ENCODE data around the gene CCDC138.

The CCDC138 gene

DNA sequence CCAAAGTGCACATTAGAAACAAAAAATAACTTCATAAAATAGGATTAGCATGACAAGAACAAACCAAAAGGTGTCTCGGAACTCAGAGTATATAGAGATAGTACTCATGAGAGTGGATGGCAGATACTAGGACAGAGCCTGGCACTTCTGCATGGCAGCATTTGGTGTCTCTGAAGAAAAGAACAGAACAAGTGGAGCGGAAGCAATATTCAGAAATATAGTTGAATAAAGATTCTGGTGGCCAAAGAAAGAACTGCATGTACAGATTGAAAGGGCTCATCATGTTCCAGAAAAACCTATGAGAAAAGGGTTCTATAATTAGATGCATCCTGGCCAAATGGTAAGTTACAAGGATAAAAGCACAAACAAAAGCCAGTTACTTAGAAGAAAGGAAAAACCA is 90.9 kb downstream of the CCDC138 start:
- ATAC-seq (replicated peaks; ENCODE audit: extremely low read depth, poor library complexity, severe bottlenecking): no peak

DNA sequence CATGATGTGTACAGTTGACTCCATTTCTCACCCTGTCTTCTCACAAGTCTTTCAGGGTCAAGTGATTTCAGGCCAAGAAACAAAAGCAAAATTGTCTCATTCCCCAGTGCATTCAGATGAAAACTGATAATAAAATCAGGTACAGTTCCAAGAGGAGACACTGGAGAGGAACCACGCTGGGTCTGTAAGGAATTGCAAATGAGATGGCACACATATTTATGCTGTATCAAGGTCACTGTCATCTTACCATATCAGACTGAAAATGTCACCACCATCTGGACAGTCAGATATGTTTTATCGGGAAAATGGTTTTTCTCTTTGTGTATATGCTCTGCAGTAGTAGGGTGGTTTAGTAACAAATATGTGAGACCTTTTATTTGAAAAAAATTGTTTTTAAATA is 91.7 kb downstream of the CCDC138 start:
- no peak overlapping the region for H3K4me3 Mint-ChIP-seq
- DNase-seq (ENCODE audit: low spot score in 2 of 2) (no peak), ATAC-seq (replicated peaks; ENCODE audit: extremely low read depth, poor library complexity, severe bottlenecking) (no peak)
- H3K36me3 Mint-ChIP-seq (ENCODE audit: insufficient read depth): peaks cover 2% of the 10 kb centered on the region
- no peak overlapping the region for H3K27ac Mint-ChIP-seq (ENCODE audit: low read depth)
- H3K27me3 Mint-ChIP-seq: no peaks in the 10 kb centered on the region
- no peaks in the 10 kb centered on the region for H3K9me3 Mint-ChIP-seq
- H3K4me1 Mint-ChIP-seq: no peaks in the 10 kb centered on the region

More for the DNA sequence above, 90.9 kb downstream of the CCDC138 start:
- no peaks in the 10 kb centered on the region for H3K27me3 Mint-ChIP-seq
- H3K4me3 Mint-ChIP-seq: no peak overlapping the region
- no peaks in the 10 kb centered on the region for H3K4me1 Mint-ChIP-seq
- DNase-seq (ENCODE audit: low spot score in 2 of 2): no peak
- H3K9me3 Mint-ChIP-seq: no peaks in the 10 kb centered on the region
- H3K27ac Mint-ChIP-seq (ENCODE audit: low read depth): no peak overlapping the region
- peaks cover 2% of the 10 kb centered on the region for H3K36me3 Mint-ChIP-seq (ENCODE audit: insufficient read depth)

GRCh38 chr2:108884619-108885018 is 98.0 kb downstream of the CCDC138 start:
- Mint-ChIP-seq H3K27me3 (no peaks in the 10 kb centered on the region), H3K27ac (ENCODE audit: low read depth) (no peak overlapping the region), H3K9me3 (peaks cover 3% of the 10 kb centered on the region), H3K4me3 (no peak overlapping the region), H3K4me1 (no peaks in the 10 kb centered on the region), H3K36me3 (ENCODE audit: insufficient read depth) (peaks cover 2% of the 10 kb centered on the region)
- DNase-seq (ENCODE audit: low spot score in 2 of 2): no peak
- no peak for ATAC-seq (replicated peaks; ENCODE audit: extremely low read depth, poor library complexity, severe bottlenecking)

- Mint-ChIP-seq H3K36me3 (ENCODE audit: insufficient read depth) (no peaks in the 10 kb centered on the region), H3K9me3 (peaks cover 13% of the 10 kb centered on the region), H3K4me1 (no peaks in the 10 kb centered on the region), H3K4me3 (no peak overlapping the region), H3K27me3 (no peaks in the 10 kb centered on the region), H3K27ac (ENCODE audit: low read depth) (no peak overlapping the region)
- DNase-seq (ENCODE audit: low spot score in 2 of 2) (no peak), ATAC-seq (replicated peaks; ENCODE audit: extremely low read depth, poor library complexity, severe bottlenecking) (no peak)
These were observed 103.3 kb downstream of the CCDC138 start for GRCh38 chr2:108889907-108890306.

GRCh38 chr2:108893277-108893676 is 106.7 kb downstream of the CCDC138 start:
- H3K4me3 Mint-ChIP-seq: no peak overlapping the region
- ATAC-seq (replicated peaks; ENCODE audit: extremely low read depth, poor library complexity, severe bottlenecking) (no peak), DNase-seq (ENCODE audit: low spot score in 2 of 2) (no peak)
- no peak overlapping the region for H3K27ac Mint-ChIP-seq (ENCODE audit: low read depth)
- peaks cover 3% of the 10 kb centered on the region for H3K36me3 Mint-ChIP-seq (ENCODE audit: insufficient read depth)
- H3K9me3 Mint-ChIP-seq: peaks cover 13% of the 10 kb centered on the region
- H3K27me3 Mint-ChIP-seq: peaks cover 4% of the 10 kb centered on the region
- H3K4me1 Mint-ChIP-seq: no peaks in the 10 kb centered on the region

- Mint-ChIP-seq H3K4me3 (no peak overlapping the region), H3K36me3 (ENCODE audit: insufficient read depth) (peaks cover 3% of the 10 kb centered on the region), H3K27ac (ENCODE audit: low read depth) (no peak overlapping the region), H3K27me3 (peaks cover 18% of the 10 kb centered on the region), H3K4me1 (no peaks in the 10 kb centered on the region), H3K9me3 (peaks cover 8% of the 10 kb centered on the region)
- DNase-seq (ENCODE audit: low spot score in 2 of 2) (no peak), ATAC-seq (replicated peaks; ENCODE audit: extremely low read depth, poor library complexity, severe bottlenecking) (no peak)
These were observed 108.2 kb downstream of the CCDC138 start for GRCh38 chr2:108894766-108895165.

GRCh38 chr2:108895188-108895587 is 108.6 kb downstream of the CCDC138 start:
- Mint-ChIP-seq H3K36me3 (ENCODE audit: insufficient read depth) (peaks cover 3% of the 10 kb centered on the region), H3K4me1 (no peaks in the 10 kb centered on the region), H3K27ac (ENCODE audit: low read depth) (no peak overlapping the region), H3K4me3 (no peak overlapping the region), H3K27me3 (peaks cover 18% of the 10 kb centered on the region), H3K9me3 (peaks cover 6% of the 10 kb centered on the region)
- ATAC-seq (replicated peaks; ENCODE audit: extremely low read depth, poor library complexity, severe bottlenecking) (no peak), DNase-seq (ENCODE audit: low spot score in 2 of 2) (no peak)

- no peaks in the 10 kb centered on the region for H3K4me1 Mint-ChIP-seq
- DNase-seq (ENCODE audit: low spot score in 2 of 2): peak in 1 of 2 donors; percentile 6
- peaks cover 6% of the 10 kb centered on the region for H3K36me3 Mint-ChIP-seq (ENCODE audit: insufficient read depth)
- H3K4me3 Mint-ChIP-seq: no peak overlapping the region
- H3K9me3 Mint-ChIP-seq: peaks cover 4% of the 10 kb centered on the region
- H3K27ac Mint-ChIP-seq (ENCODE audit: low read depth): no peak overlapping the region
- no peak for ATAC-seq (replicated peaks; ENCODE audit: extremely low read depth, poor library complexity, severe bottlenecking)
- peaks cover 18% of the 10 kb centered on the region for H3K27me3 Mint-ChIP-seq
These were observed 110.2 kb downstream of the CCDC138 start for GRCh38 chr2:108896741-108897140.

DNA sequence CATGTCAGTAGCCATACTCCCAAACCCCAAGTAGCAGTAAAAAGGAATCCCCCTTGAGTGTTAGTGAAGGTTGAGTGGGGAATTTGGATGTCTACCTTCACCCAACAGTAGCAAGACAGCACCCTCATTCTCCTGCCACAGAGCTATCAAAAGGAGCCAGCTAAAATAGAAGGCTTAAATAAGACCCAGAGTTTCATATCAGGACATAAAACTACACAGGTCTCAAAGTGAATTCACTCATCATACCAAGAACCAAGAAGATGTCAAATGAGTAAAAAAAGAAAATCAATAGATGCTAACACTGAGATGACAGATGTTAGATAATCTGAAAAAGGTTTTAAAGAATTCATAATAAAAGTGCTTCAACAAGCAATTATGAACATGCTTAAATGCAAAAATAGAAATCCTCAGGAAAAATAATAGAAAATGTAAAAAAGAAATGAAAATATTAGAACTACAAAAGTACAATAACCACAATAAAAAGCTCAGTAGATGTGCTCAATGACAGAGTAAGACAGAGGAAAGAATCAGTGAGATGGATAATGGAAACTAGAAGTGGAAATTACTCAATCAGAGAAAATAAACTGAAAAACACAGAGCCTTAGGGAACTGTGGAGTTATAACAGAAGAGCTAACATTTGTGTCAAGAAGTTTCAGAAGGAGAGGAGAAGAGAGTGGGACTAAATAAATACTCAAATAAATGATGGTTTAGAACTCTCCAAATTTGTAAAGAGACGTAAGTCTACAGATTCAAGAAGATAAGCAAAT is 111.9 kb downstream of the CCDC138 start:
- Mint-ChIP-seq H3K4me3 (no peak overlapping the region), H3K4me1 (no peaks in the 10 kb centered on the region), H3K9me3 (peaks cover 4% of the 10 kb centered on the region), H3K27ac (ENCODE audit: low read depth) (no peak overlapping the region), H3K27me3 (peaks cover 18% of the 10 kb centered on the region), H3K36me3 (ENCODE audit: insufficient read depth) (peaks cover 7% of the 10 kb centered on the region)
- DNase-seq (ENCODE audit: low spot score in 2 of 2): no peak
- no peak for ATAC-seq (replicated peaks; ENCODE audit: extremely low read depth, poor library complexity, severe bottlenecking)

- no peak overlapping the region for H3K4me3 Mint-ChIP-seq
- H3K27me3 Mint-ChIP-seq: peaks cover under 1% of the 10 kb centered on the region
- H3K4me1 Mint-ChIP-seq: no peaks in the 10 kb centered on the region
- H3K36me3 Mint-ChIP-seq (ENCODE audit: insufficient read depth): peaks cover 4% of the 10 kb centered on the region
- peaks cover 4% of the 10 kb centered on the region for H3K9me3 Mint-ChIP-seq
- ATAC-seq (replicated peaks; ENCODE audit: extremely low read depth, poor library complexity, severe bottlenecking) (no peak), DNase-seq (ENCODE audit: low spot score in 2 of 2) (no peak)
- H3K27ac Mint-ChIP-seq (ENCODE audit: low read depth): no peak overlapping the region
These were observed 118.1 kb downstream of the CCDC138 start for GRCh38 chr2:108904680-108905079.

GRCh38 chr2:108905176-108905575 is 118.6 kb downstream of the CCDC138 start:
- H3K4me1 Mint-ChIP-seq: no peaks in the 10 kb centered on the region
- ATAC-seq (replicated peaks; ENCODE audit: extremely low read depth, poor library complexity, severe bottlenecking): no peak
- no peak overlapping the region for H3K27ac Mint-ChIP-seq (ENCODE audit: low read depth)
- peaks cover 4% of the 10 kb centered on the region for H3K9me3 Mint-ChIP-seq
- H3K36me3 Mint-ChIP-seq (ENCODE audit: insufficient read depth): peaks cover 4% of the 10 kb centered on the region
- peak in 1 of 2 donors; percentile 5 for DNase-seq (ENCODE audit: low spot score in 2 of 2)
- H3K4me3 Mint-ChIP-seq: no peak overlapping the region
- no peaks in the 10 kb centered on the region for H3K27me3 Mint-ChIP-seq

GRCh38 chr2:108905906-108906305 is 119.3 kb downstream of the CCDC138 start:
- H3K27ac Mint-ChIP-seq (ENCODE audit: low read depth): no peak overlapping the region
- H3K4me3 Mint-ChIP-seq: no peak overlapping the region
- no peak for ATAC-seq (replicated peaks; ENCODE audit: extremely low read depth, poor library complexity, severe bottlenecking)
- H3K4me1 Mint-ChIP-seq: no peaks in the 10 kb centered on the region
- peak in 1 of 2 donors; percentile 1 for DNase-seq (ENCODE audit: low spot score in 2 of 2)
- peaks cover 2% of the 10 kb centered on the region for H3K36me3 Mint-ChIP-seq (ENCODE audit: insufficient read depth)
- H3K9me3 Mint-ChIP-seq: no peaks in the 10 kb centered on the region
- no peaks in the 10 kb centered on the region for H3K27me3 Mint-ChIP-seq

- Mint-ChIP-seq H3K27ac (ENCODE audit: low read depth) (no peak overlapping the region), H3K36me3 (ENCODE audit: insufficient read depth) (peaks cover 1% of the 10 kb centered on the region), H3K4me1 (no peaks in the 10 kb centered on the region), H3K27me3 (peaks cover 6% of the 10 kb centered on the region), H3K9me3 (no peaks in the 10 kb centered on the region), H3K4me3 (no peak overlapping the region)
- DNase-seq (ENCODE audit: low spot score in 2 of 2) (peak in 1 of 2 donors; percentile 2), ATAC-seq (replicated peaks; ENCODE audit: extremely low read depth, poor library complexity, severe bottlenecking) (no peak)
These were observed 120.0 kb downstream of the CCDC138 start for GRCh38 chr2:108906403-108907077.

Data from central memory CD8-positive, alpha-beta T cell (primary cell).